Measurements from ENCODE around the gene ADAMTS19. TPM values are rescaled to one million over a fixed set of nuclear protein-coding genes. Genes with fewer than 3 reads are reported as not detected.

Gene ADAMTS19
- total and polyA plus RNA-seq, 2 of the 8 experiments (the other 6 are each of a cell fraction or from before 2014, with no cell fraction given): 17.3 to 28.8 TPM

- TF ChIP-seq CHD7 (IDR thresholded peaks at IDR 0.05; ENCODE audit: insufficient replicate concordance, low read length) (no peak), NANOG (IDR thresholded peaks at IDR 0.05; ENCODE audit: insufficient read depth, low read depth, low read length, poor library complexity, severe bottlenecking) (no peak), MAX (IDR thresholded peaks at IDR 0.05) (no peak), SP1 (IDR thresholded peaks at IDR 0.05; ENCODE audit: low read depth, low read length) (no peak), BCL11A (IDR thresholded peaks at IDR 0.05; ENCODE audit: low read depth in 2 of 2, low read length in 2 of 2) (no peak), CTCF (IDR thresholded peaks at IDR 0.05; ENCODE audit: control extremely low read depth in 1 of 3, insufficient read depth in 1 of 3, low read depth in 1 of 3, low read length in 3 of 3) (no peak), SP2 (IDR thresholded peaks at IDR 0.05; ENCODE audit: low read length) (no peak), TBP (IDR thresholded peaks at IDR 0.05; ENCODE audit: low read depth, low read length) (no peak)
These were observed 257.7 kb downstream of the ADAMTS19 start (continued) for GRCh38 chr5:129717751-129718310.
